CD4-positive, alpha-beta T cell treated with Interleukin-21 for 1 hour (primary cell): ENCODE results near the gene SMARCC1.
"Not testable (repeated sequence)": the region's sequence is repeated elsewhere in the genome, so short reads cannot be mapped to it uniquely, and the experiment has no call there.

Source experiments
- DNase-seq: peaks from one replicate; pipeline ENCODE4 v3.0.0-alpha.2; 2020

The SMARCC1 gene

GRCh38 chr3:47766186-47766585 is 15.5 kb downstream of the SMARCC1 start:
- no peak for DNase-seq

- no peak for DNase-seq
Measured at GRCh38 chr3:47762233-47762632, 19.5 kb downstream of the SMARCC1 start.

- no peak for DNase-seq
Measured at GRCh38 chr3:47761046-47761445, 20.6 kb downstream of the SMARCC1 start.

- not testable (repeated sequence) for DNase-seq
Measured at GRCh38 chr3:47760207-47760606, 21.5 kb downstream of the SMARCC1 start.

- DNase-seq: no peak
Measured at GRCh38 chr3:47758261-47759025, 23.2 kb downstream of the SMARCC1 start.

- no peak for DNase-seq
Measured at GRCh38 chr3:47752716-47753115, 29.0 kb downstream of the SMARCC1 start.

GRCh38 chr3:47750811-47751354 is 30.8 kb downstream of the SMARCC1 start:
- not testable (repeated sequence) for DNase-seq

GRCh38 chr3:47747558-47747957 is 34.1 kb downstream of the SMARCC1 start:
- no peak for DNase-seq

GRCh38 chr3:47746264-47746663 is 35.4 kb downstream of the SMARCC1 start:
- no peak for DNase-seq

GRCh38 chr3:47743855-47744254 is 37.8 kb downstream of the SMARCC1 start:
- no peak for DNase-seq

GRCh38 chr3:47743352-47743751 is 38.3 kb downstream of the SMARCC1 start:
- DNase-seq: not testable (repeated sequence)

GRCh38 chr3:47741925-47742324 is 39.8 kb downstream of the SMARCC1 start:
- DNase-seq: no peak

- no peak for DNase-seq
Measured at GRCh38 chr3:47732143-47732542, 49.5 kb downstream of the SMARCC1 start.

GRCh38 chr3:47731061-47731460 is 50.6 kb downstream of the SMARCC1 start:
- no peak for DNase-seq

- DNase-seq: no peak
Measured at GRCh38 chr3:47722859-47723258, 58.8 kb downstream of the SMARCC1 start.

- not testable (repeated sequence) for DNase-seq
Measured at GRCh38 chr3:47717448-47717847, 64.2 kb downstream of the SMARCC1 start.

- DNase-seq: no peak
Measured at GRCh38 chr3:47716656-47717055, 65.0 kb downstream of the SMARCC1 start.

- DNase-seq: no peak
Measured at GRCh38 chr3:47715928-47716327, 65.8 kb downstream of the SMARCC1 start.

GRCh38 chr3:47714606-47715005 is 67.1 kb downstream of the SMARCC1 start:
- DNase-seq: no peak

- no peak for DNase-seq
Measured at GRCh38 chr3:47713655-47714054, 68.0 kb downstream of the SMARCC1 start.

- DNase-seq: no peak
Measured at GRCh38 chr3:47712398-47712797, 69.3 kb downstream of the SMARCC1 start.

- DNase-seq: no peak
Measured at GRCh38 chr3:47711596-47711995, 70.1 kb downstream of the SMARCC1 start.

GRCh38 chr3:47705391-47705790 is 76.3 kb downstream of the SMARCC1 start:
- no peak for DNase-seq

GRCh38 chr3:47704237-47704612 is 77.5 kb downstream of the SMARCC1 start:
- DNase-seq: no peak

GRCh38 chr3:47701388-47701787 is 80.3 kb downstream of the SMARCC1 start:
- DNase-seq: no peak
